HG03159 (cell line): ENCODE data around the gene TRIP13.
"Not testable (repeated sequence)": the region's sequence is repeated elsewhere in the genome, so short reads cannot be mapped to it uniquely, and the experiment has no call there.

Experiments used
- ATAC-seq: cut with Tn5 transposase; IDR thresholded peaks from one replicate; pipeline ENCODE4 v1.9.1; 2021; ENCODE audit warnings: mild to moderate bottlenecking, moderate library complexity; ENCODE audit not compliant: unreplicated experiment

TRIP13 gene

GRCh38 chr5:889075-889710, 3.5 kb upstream of the TRIP13 start:
- ATAC-seq, result no peak

GRCh38 chr5:891117-891836, 1.4 kb upstream of the TRIP13 start:
- no peak for ATAC-seq

DNA sequence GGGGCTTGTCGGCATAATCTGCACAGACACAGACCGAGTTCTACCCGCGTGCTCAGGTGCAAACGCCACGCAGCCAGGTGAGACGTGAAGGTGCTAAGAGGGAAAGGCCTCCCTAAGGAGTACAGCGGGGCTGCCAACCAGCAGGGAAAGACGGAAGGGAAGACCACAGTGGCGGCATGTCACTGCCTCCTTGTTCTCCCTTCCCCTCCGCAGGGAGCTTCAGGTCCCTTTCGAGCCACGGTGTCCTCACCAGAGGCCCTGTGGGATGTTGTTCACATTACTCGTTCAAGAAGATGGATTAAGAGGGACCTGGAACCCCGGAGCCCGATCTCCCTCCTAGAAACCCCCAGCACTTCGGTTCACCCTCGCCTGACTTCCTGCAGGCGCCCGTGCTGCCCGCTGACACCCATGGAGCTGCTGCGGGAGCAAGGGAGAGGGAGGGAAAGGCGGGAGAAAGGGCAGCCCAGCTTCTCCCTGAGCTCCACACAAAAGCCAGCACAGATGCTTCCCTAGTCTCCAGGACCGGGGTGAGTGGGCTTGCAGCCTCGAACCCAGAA, 769 bp upstream of the TRIP13 start:
- ATAC-seq, result no peak

DNA sequence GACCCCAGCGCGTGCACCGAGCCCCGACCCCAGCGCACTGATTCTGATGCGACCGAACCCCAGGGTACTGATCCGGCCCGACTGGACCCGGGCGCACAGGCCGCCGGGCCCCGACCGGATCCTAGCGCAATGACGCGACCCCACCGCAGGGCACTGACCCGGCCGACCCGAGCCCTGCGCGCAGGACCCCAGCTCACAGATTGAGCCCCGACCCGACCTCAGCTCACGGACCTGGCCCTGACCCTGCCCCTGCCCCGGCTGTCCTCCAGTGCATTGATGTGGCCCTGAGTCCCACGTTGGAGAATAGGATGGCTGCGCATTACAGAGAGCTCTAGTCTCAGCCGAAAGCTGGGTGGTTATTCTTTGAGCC, 438 bp downstream of the TRIP13 start:
- ATAC-seq, result peak; percentile 23

DNA sequence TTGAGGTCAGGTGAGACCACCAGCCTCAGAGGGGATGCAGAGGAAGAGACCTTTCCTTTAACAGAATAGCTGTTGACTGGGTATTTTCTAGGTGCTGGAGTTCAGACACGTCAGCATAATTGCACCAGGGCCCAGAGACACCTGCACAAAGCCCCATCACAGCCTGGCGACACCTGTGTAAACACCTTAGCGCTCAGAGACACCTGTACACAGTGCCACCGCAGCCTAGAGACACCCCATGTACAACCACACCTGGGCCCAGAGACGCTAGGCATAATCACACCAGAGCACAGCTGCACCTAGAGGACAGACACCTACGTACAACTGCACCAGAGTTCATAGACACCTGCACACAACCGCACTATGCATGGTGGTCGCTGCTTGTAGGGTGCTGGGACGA, 1.0 kb downstream of the TRIP13 start:
- no peak for ATAC-seq

DNA sequence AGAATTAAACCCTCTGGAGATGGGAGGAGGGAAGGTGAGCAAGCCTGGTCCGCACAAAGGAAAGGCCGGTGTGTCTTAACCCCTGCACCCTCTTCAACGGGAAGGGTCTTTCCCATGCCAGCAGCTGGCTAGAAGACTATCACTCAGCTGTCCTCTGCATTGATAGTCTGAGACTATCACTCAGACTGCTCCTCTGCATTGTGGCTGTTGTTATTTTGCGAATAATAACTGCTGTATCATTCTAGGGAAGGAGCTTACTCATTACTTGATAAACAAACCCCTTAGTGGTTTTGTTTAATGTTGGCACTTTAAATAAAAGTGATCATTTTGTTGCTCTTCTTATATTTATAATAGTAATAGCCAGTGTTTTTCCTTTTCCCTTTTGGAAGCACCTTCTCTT, 8.1 kb downstream of the TRIP13 start:
- ATAC-seq, result no peak

DNA sequence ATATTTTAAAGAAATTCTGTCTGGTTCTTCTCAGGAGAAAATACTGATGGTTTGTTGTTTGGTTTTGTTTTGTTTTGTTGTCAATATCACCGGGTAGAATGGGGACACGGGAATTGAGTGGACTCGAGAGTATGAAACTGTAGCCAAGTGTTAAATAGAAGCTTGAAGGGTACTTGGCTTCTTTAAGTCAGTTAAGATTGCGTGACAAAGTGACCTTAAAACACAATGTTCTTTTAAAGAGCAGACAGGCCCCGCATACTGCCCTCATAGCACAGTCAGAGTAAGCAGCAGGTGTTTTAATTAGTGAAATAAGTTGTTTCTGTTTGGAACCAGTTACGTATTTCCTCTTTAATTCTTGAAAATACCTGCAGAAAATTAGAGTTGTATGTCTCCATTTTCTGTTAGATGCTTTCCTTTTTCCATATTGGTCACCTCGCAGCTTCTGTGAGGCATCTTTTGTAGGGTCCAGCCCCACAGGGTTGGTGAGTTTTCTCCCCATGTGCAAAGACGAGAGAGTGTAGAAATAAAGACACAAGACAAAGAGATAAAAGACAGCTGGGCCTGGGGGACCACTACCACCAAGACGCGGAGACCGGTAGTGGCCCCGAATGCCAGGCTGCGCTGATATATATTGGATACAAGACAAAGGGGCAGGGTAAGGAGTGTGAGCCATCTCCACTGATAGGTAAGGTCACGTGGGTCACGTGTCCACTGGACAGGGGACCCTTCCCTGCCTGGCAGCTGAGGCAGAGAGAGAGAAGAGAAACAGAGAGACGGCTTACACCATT, 9.6 kb downstream of the TRIP13 start:
- ATAC-seq, result no peak

GRCh38 chr5:903756-904096, 11.0 kb downstream of the TRIP13 start:
- no peak for ATAC-seq

DNA sequence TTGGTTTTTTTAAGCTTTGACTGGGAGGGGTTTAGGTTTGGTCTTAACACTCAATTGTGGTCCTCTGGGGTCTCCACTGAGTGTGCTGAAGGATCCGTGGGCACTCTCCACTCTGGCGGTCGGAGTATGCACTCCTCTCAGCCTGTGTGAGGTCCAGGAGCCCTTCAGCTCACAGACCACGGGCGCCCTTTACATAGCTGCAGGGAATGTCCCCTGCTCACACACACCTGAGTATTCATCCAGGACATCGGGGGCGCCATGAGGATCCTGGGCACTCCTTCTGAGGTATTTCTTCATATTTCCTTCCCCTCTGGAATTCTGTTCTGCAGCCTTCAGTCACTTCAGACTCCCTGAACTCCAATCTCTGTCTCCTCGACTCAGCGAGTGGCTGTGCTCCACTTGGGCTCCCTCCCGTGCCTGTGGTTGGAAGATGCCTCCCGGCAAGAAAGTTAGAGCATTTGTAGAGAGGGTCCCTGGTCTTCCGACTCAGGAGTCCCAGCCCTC, 12.5 kb downstream of the TRIP13 start:
- no peak for ATAC-seq

DNA sequence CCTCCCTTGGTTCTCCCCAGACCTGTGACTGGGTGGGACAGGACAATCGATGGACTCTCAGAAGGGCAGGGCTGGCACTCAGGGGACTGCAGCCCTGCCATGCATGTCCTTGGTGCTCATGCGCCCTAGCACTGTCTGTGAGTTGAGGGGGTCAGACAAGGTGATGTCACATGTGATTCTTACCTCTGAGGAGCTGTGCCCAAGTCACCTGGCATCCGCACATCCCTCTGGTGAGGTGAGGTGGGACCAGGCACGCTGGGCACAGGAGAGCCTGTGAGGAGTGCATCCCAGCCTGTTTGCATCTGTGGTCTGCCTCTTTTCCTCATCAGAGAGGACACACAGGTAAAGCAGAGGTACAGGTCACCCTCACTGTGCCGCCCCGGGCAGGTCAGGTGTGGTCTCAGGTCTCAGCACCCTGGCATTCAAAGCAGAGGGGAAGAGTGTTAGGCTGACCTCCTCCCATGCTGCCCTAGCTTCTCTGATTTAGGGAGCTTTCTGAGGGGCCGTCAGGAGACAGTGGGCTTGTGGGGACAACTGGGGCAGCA, 14.8 kb downstream of the TRIP13 start:
- no peak for ATAC-seq

- ATAC-seq, result no peak
Observed at GRCh38 chr5:908172-908571, 15.5 kb downstream of the TRIP13 start.

- no peak for ATAC-seq
Observed at GRCh38 chr5:909086-909485, 16.4 kb downstream of the TRIP13 start.

DNA sequence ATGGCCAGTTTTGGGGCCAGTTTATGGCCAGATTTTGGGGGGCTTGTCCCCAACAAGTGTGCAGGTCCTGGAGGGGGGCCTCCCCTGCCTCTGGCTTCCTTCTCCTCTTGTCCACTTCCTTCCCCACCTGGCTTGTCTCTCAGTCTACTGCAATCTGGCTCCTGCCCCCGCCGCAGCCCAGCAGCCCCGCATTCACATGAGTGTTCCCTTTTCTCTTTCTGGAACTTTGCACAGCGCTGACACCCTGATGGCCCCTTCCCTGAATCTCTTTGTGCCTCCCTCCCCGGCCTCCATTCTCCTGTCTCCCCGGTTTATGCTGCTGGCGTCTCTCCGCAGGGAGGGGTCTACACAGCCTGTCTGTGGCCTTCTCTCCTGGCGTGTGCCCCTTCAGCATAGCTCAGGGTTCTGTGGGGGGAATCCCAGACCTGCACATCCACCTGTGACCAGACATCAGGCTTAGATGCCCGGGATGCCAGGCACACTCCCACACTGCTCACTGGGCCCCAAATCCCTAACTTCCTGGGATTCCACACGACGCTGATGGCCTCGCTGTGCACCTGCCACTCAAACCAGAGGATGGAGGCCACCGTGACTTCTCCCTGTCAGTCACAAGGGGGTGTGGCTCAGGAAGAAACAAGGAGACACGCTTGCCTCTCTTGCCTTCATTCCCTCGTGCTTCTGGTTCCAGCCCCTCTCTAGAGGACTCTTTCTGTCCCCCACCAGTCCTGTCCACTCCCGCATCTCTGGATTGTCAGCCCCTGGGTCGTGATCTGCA, 17.5 kb downstream of the TRIP13 start:
- ATAC-seq, result no peak

GRCh38 chr5:910769-911160, 18.1 kb downstream of the TRIP13 start:
- no peak for ATAC-seq

DNA sequence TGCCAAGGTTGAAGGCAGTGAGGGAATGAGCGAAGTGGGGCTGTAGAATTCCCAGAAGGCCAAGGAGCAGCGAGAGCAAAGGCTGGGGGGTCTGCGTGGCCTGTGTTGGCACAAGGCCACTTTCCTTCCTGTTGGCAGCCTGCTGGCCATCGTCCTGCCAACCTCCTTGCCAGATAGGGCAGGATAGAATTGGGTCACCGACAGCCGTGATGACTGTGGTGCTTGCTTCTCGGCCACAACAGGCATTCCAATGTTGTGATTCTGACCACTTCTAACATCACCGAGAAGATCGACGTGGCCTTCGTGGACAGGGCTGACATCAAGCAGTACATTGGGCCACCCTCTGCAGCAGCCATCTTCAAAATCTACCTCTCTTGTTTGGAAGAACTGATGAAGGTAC, 18.9 kb downstream of the TRIP13 start:
- ATAC-seq, result no peak

- no peak for ATAC-seq
Observed at GRCh38 chr5:912280-913091, 19.8 kb downstream of the TRIP13 start.

DNA sequence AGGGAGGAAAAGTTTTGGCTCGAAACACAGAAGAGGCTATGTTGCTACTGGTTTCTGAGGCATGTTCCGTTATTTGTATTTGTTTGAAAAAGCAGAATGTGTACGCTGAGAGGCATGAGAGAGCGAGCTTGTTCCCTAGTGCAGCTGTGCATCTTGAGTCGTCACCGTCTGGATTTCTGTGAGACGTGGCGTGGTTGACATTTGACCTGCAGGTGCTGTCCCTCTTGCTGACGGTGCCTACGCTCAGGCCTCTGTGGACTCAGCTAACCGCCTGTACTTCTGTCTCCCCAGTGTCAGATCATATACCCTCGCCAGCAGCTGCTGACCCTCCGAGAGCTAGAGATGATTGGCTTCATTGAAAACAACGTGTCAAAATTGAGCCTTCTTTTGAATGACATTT, 21.5 kb downstream of the TRIP13 start:
- ATAC-seq, result no peak

DNA sequence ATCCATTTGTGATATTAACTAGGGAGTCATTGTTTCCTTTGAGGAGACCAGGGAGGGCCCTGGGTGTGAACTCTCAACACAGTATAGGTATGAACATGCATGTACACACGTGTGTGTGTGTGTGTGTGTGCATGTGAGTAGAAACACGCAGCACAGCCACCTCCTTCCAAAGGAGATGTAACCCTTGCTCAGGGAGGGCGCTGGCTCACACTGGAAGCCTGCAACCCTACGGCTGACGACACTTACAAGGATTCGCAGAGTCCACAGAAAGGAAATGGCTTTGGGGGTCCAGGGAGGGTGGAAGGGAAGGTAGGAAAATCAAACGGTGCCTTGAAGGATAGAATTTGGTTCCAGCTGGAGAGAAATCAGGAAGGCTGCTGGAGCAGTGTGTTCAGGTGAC, 21.9 kb downstream of the TRIP13 start:
- no peak for ATAC-seq

DNA sequence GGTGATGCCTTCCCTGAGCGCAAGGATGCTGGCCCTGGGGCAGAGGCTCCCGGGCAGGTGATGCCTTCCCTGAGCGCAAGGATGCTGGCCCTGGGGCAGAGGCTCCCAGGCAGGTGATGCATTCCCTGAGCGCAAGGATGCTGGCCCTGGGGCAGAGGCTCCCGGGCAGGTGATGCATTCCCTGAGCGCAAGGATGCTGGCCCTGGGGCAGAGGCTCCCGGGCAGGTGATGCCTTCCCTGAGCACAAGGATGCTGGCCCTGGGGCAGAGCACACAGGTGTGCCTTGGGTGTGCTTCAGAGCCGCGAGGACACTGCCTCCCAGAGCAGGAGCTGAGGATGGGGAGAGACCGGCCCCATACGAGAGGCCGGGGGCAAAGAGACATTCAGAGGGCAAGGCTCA, 22.7 kb downstream of the TRIP13 start:
- ATAC-seq, result not testable (repeated sequence)

DNA sequence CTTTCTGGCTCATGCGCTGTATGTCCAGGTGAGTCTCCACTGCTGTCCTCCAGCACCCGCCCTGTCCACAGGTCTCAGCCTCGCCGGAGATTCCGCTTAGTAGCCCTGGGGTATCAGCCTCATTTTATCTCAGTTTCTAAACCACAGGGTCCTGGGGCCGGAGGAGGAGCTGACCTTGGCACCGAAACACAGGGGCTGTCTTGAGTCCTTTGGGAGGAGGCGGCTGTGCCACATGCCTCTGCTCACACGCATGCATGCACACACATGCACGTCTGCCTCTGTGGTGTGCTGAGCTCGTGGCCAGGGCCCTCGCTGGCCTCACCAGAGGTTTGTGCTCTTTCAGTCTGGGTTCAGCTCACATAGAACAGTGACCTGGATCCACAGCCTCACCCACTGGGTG, 23.3 kb downstream of the TRIP13 start:
- no peak for ATAC-seq
